GM12878 (cell line): ENCODE data around the gene NEFH.

Source experiments
- RAD51 ChIP-seq: fragments of 450-650 bp; IDR thresholded peaks from 2 replicates; pipeline ENCODE4 v1.6.1; 2016; ENCODE audit warnings: moderate library complexity, mild to moderate bottlenecking, inconsistent platforms
- YY1 ChIP-seq: IDR thresholded peaks from 2 replicates; pipeline ENCODE4 v1.6.1; 2011; ENCODE audit warnings: low read depth, mild to moderate bottlenecking, low read length

DNA sequence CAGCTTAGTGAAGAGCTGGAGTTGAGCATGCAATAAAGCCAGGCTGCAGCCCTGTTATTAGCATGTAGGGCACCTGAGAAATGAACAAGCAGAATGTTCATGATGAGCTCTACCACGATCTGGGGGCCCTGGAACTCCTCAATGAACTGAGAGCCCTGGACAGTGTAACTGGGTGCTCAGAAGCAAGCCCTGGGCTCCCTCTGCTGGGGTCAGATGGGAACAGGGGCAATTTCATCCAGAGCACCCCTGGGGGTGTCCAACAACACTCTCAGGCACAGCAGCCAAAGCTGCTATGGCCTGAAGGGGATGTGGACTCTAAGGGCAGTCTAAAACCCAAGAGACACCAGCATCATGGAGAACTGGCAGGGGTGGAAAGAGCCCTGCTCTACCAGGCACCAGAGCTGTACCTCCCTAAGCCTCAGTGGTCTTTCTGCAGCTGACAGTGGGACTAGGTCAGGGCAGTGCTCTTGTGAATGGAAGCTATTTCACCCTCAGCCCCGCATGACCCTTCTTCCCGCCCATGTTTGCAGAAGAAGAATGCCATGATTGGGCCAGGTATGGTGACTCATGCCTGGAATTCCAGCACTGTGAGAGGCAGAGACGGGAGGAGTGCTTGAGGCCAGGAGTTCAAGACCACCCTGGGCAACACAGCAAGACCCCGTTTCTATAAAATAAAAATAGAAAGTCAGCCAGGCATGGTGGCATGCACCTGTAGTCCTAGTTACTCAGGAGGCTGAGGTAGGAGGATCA lies 44.6 kb downstream of the NEFH start:
- no peak for TF ChIP-seq RAD51
- no peak for TF ChIP-seq YY1
